GM18870 (cell line): ENCODE results near the gene RASSF7.

Source experiments
- ATAC-seq: cut with Tn5 transposase; IDR thresholded peaks from one replicate; pipeline ENCODE4 v1.9.1; 2021; ENCODE audit warnings: moderate library complexity; ENCODE audit not compliant: unreplicated experiment

RASSF7 gene

GRCh38 chr11:607971-608659 lies 47.3 kb downstream of the RASSF7 start:
- ATAC-seq: no peak

- ATAC-seq: no peak
Observed at GRCh38 chr11:608791-609251, 48.1 kb downstream of the RASSF7 start.

DNA sequence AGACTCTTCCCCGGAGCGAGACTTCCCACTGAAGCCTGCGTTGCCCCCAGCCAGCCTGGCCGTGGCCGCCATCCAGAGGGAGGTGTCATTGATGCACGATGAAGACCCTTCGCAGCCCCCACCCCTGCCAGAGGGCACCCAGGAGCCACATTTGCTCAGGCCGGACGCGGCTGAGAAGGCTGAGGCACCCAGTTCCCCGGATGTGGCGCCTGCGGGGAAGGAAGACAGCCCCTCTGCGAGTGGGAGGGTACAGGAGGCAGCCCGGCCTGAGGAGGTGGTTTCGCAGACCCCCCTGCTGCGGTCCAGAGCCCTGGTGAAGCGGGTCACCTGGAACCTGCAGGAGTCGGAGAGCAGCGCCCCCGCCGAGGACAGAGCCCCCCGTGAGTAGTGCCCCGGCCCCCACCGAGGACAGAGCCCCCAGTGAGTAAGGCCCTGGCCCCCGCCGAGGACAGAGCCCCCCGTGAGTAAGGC lies 48.6 kb downstream of the RASSF7 start:
- ATAC-seq: no peak

GRCh38 chr11:610146-610801 lies 49.5 kb downstream of the RASSF7 start:
- no peak for ATAC-seq

DNA sequence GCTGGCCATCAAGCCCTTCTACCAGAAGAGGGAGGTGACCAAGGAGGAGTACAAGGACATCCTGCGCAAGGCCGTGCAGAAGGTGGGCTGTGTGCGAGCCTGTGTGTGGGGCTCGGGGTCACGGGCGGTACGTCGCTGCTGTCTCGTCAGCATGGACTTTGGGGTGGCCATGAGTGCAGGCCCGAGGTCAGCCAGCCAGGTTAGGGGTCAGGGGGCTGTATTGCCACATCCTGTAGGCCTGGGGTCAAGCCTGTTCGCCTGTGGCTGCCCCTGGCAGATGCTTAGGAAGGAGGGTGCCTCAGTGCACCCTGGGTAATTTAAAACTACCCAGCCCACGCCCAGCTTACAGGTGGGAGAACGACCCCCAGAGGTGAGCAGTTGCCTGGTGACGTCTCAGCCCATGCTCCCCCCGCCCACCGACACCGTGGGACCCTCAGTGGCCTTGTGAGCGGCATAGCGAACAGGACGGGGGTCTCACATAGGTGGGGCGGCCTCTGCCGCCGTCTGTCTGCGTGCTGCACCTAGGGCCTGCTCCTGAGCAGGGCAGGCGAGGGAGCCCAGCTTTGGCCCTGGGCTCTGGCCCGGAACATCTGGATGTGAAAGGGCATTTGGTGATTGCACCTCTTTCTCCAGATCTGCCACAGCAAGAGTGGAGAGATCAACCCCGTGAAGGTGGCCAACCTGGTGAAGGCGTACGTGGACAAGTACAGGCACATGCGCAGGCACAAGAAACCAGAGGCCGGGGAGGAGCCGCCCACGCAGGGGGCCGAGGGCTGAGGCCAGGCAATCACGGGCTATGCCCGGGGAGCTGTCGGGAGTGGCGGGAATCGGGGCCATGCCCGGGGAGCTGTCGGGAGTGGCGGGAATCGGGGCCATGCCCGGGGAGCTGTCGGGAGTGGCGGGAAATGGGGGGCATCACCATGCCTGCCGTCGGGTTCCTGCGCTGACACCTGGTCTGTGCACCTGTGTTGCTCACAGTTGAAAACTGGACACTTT lies 50.5 kb downstream of the RASSF7 start:
- ATAC-seq: no peak

- ATAC-seq: no peak
Observed at GRCh38 chr11:612201-612960, 51.6 kb downstream of the RASSF7 start.

DNA sequence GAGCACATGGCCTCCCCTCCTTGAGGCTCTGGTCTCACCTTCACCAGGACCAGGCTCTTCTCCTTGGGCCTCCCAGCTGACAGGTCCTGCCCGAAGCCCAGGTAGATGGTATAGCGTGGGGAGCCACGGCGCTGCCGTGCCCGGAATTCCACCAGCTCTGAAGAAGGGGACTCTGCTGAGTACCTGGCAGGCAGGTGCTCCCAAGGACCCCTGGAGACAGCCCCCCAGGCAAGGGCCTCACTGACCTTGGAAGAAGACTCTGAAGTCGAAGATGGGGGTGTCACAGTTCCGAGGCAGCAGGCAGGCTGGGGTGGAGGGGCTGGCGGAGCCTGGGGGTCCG lies 52.2 kb downstream of the RASSF7 start:
- no peak for ATAC-seq

DNA sequence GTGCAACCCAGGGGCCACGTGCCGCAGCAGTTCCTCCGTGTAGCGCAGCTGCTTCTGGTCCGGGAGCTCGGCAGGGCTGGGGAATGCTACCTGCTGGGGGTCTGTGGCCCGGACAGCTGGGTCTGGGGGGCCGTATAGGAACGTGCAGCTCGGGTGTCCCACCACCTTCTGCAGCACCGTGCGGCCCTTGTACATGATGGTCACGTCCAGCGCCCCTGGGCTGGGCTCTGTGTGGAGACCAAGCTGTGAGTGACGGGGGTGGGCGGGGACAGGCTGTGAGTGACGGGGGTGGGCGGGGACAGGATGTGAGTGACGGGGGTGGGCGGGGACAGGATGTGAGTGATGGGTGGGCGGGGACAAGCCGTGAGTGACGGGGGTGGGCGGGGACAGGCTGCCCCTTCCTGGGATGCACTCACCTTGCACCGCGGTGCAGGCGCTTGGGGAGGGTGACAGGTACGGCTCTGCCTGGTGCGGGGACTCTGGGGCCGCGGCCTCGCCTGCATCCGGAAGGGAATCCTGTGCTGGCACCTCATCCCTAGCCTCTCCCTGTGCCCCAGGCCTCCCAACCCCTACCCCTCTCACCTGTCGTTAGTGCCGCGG lies 52.7 kb downstream of the RASSF7 start:
- no peak for ATAC-seq
